Loucy (cell line): ENCODE results near the gene HOXC13.

ENCODE experiments used
- H2AFZ ChIP-seq: fragments of 200-600 bp; sonication (generic); 2 replicates; pipeline ENCODE4 v1.6.0; 2016; ENCODE audit warnings: antibody characterized with exemption, mild to moderate bottlenecking, low read length, moderate library complexity
- H3F3A ChIP-seq: fragments of 200-600 bp; 2 replicates; pipeline ENCODE4 v1.6.0; 2016; ENCODE audit warnings: antibody characterized with exemption, low read depth, mild to moderate bottlenecking
- H3K27me3 ChIP-seq: fragments of 200-600 bp; sonication (generic); 2 replicates; pipeline ENCODE4 v1.6.1; 2014; ENCODE audit warnings: low read length, mild to moderate bottlenecking; ENCODE audit not compliant: insufficient read depth, poor library complexity, severe bottlenecking
- H3K36me3 ChIP-seq: fragments of 200-600 bp; sonication (generic); 2 replicates; pipeline ENCODE4 v1.6.1; 2016; ENCODE audit warnings: low read length; ENCODE audit not compliant: insufficient read depth
- H3K4me1 ChIP-seq: fragments of 200-600 bp; sonication (generic); 2 replicates; pipeline ENCODE4 v1.5.1; 2014; ENCODE audit warnings: low read length, mild to moderate bottlenecking; ENCODE audit not compliant: insufficient read depth, poor library complexity, severe bottlenecking
- H3K4me2 ChIP-seq: fragments of 200-600 bp; sonication (generic); 2 replicates; pipeline ENCODE4 v1.6.0; 2014; ENCODE audit warnings: antibody characterized with exemption, low read length, low read depth, mild to moderate bottlenecking; ENCODE audit not compliant: poor library complexity, severe bottlenecking
- H3K4me3 ChIP-seq: fragments of 200-600 bp; sonication (generic); 2 replicates; pipeline ENCODE4 v1.5.1; 2014; ENCODE audit warnings: low read length, mild to moderate bottlenecking, mixed read lengths; ENCODE audit not compliant: poor library complexity, severe bottlenecking
- H3K79me2 ChIP-seq: fragments of 200-600 bp; sonication (generic); 2 replicates; pipeline ENCODE4 v1.6.1; 2014; ENCODE audit warnings: low read length; ENCODE audit not compliant: insufficient read depth
- H3K9ac ChIP-seq: fragments of 200-600 bp; sonication (generic); 2 replicates; pipeline ENCODE4 v1.6.0; 2014; ENCODE audit warnings: mild to moderate bottlenecking, low read depth, low read length, moderate library complexity; ENCODE audit not compliant: poor library complexity, severe bottlenecking
- H3K9me2 ChIP-seq: fragments of 200-600 bp; sonication (generic); replicated peaks from 2 replicates; pipeline ENCODE4 v1.6.1; 2016; ENCODE audit warnings: low read depth, low read length, mixed read lengths
- H3K9me3 ChIP-seq: fragments of 200-600 bp; sonication (generic); 2 replicates; pipeline ENCODE4 v1.6.1; 2014; ENCODE audit warnings: mild to moderate bottlenecking, antibody characterized with exemption, low read length, low read depth; ENCODE audit not compliant: insufficient read depth
- H4K20me1 ChIP-seq: fragments of 200-600 bp; sonication (generic); 2 replicates; pipeline ENCODE4 v1.6.0; 2014; ENCODE audit warnings: antibody characterized with exemption, low read length, mild to moderate bottlenecking; ENCODE audit not compliant: insufficient read depth, poor library complexity, severe bottlenecking
- CTCF ChIP-seq: fragments of 200-600 bp; sonication (generic); conservative IDR thresholded peaks from 2 replicates; pipeline ENCODE4 v1.5.1; 2014; ENCODE audit warnings: mild to moderate bottlenecking, antibody characterized with exemption, low read length
- EZH2phosphoT487 ChIP-seq: fragments of 200-600 bp; IDR thresholded peaks from 2 replicates; pipeline ENCODE4 v1.6.1; 2018; ENCODE audit warnings: antibody characterized with exemption, mild to moderate bottlenecking, moderate library complexity, borderline replicate concordance

The HOXC13 gene

GRCh38 chr12:53982648-53983567, 44.3 kb downstream of the HOXC13 start:
- Histone ChIP-seq H3K9me3 (no peaks in the 10 kb centered on the region), H3K9ac (no peak overlapping the region), H3K36me3 (no peaks in the 10 kb centered on the region), H3K4me3 (no peak overlapping the region), H3K27me3 (no peaks in the 10 kb centered on the region), H3K4me2 (no peak overlapping the region), H3K79me2 (peaks cover 17% of the 10 kb centered on the region; the same call in 1 of the 2 replicates), H2AFZ (no peak overlapping the region), H4K20me1 (no peaks in the 10 kb centered on the region), H3K9me2 (no peaks in the 10 kb centered on the region), H3F3A (no peaks in the 10 kb centered on the region), H3K4me1 (peaks cover 37% of the 10 kb centered on the region)
- TF ChIP-seq EZH2phosphoT487 = no peak
- TF ChIP-seq CTCF = no peak

GRCh38 chr12:53983568-53983949, 44.9 kb downstream of the HOXC13 start:
- H3K9me3 ChIP-seq = no peaks in the 10 kb centered on the region
- H3K9me2 ChIP-seq = no peaks in the 10 kb centered on the region
- no peaks in the 10 kb centered on the region for H3K27me3 ChIP-seq
- H3K4me3 ChIP-seq = no peak overlapping the region
- H4K20me1 ChIP-seq = no peaks in the 10 kb centered on the region
- H3K9ac ChIP-seq = no peak overlapping the region
- H3K4me2 ChIP-seq = no peak overlapping the region
- peaks cover 43% of the 10 kb centered on the region for H3K4me1 ChIP-seq
- no peaks in the 10 kb centered on the region for H3F3A ChIP-seq
- H2AFZ ChIP-seq = no peak overlapping the region
- no peaks in the 10 kb centered on the region for H3K36me3 ChIP-seq
- TF ChIP-seq CTCF = no peak
- no peak for TF ChIP-seq EZH2phosphoT487
- H3K79me2 ChIP-seq = peaks cover 22% of the 10 kb centered on the region; the same call in 1 of the 2 replicates

- peaks cover 46% of the 10 kb centered on the region for H3K4me1 ChIP-seq
Observed at GRCh38 chr12:53983950-53984572, 45.4 kb downstream of the HOXC13 start.

More at GRCh38 chr12:53983950-53984572, 45.4 kb downstream of the HOXC13 start:
- no peaks in the 10 kb centered on the region for H3K9me3 ChIP-seq
- peak overlapping the region; percentile 6 for H3K9ac ChIP-seq
- no peaks in the 10 kb centered on the region for H3F3A ChIP-seq
- H3K36me3 ChIP-seq = no peaks in the 10 kb centered on the region
- TF ChIP-seq EZH2phosphoT487 (no peak), CTCF (no peak)
- no peaks in the 10 kb centered on the region for H3K27me3 ChIP-seq
- no peak overlapping the region for H3K4me3 ChIP-seq
- no peaks in the 10 kb centered on the region for H4K20me1 ChIP-seq
- H3K79me2 ChIP-seq = peaks cover 24% of the 10 kb centered on the region; the same call in 1 of the 2 replicates
- no peaks in the 10 kb centered on the region for H3K9me2 ChIP-seq
- 0 out of 2 replicates have a peak overlapping the region, but pooled peaks have one; percentile 65 for H2AFZ ChIP-seq
- H3K4me2 ChIP-seq = no peak overlapping the region
